HuH-7.5 (cell line): Measurements from ENCODE around the gene TSG101.

Source experiments
- DNase-seq: peaks from one replicate; pipeline ENCODE4 v3.0.0; 2011; ENCODE audit warnings: low spot score

Gene TSG101, protein sequence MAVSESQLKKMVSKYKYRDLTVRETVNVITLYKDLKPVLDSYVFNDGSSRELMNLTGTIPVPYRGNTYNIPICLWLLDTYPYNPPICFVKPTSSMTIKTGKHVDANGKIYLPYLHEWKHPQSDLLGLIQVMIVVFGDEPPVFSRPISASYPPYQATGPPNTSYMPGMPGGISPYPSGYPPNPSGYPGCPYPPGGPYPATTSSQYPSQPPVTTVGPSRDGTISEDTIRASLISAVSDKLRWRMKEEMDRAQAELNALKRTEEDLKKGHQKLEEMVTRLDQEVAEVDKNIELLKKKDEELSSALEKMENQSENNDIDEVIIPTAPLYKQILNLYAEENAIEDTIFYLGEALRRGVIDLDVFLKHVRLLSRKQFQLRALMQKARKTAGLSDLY

DNA sequence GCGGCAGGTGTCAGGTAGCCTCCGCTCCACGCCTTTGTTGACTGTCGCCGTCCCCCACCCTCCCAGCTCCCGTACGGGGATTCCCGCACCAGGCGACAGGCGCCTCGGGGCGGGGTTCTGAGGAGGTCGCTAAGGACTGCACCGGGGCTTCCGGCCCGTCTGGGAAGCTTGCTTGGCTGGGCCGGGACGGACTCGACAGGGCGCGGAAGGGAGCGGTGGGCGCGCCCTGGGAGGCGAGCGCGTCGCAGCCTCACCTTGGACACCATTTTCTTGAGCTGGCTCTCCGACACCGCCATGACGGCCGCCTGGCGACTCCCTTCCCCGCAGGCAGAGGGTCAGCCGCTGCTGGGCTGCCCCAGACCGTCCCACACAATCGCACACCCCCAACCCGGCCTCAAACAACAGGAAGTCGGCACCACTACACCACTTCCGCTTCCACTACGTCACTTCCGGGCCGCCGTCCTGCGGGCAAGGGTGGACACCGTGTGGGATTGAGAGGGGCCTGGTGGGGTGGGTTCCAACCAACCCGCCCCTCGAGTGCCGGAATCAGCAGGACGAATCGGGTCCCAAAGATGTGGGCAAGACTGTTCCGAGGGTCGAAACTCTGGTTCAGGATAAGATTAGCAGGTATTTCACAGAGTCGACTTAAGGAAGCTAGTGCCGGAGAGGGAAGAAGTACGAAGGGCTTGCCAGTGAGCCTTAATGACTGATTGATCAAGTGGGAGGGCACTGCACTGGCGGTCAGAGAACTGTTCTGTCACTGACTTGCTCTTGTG lies at the start of gene TSG101:
Gene TSG101, minus strand, starts transcription at position 422 of the 776 bp plus-strand sequence. Its CDS starts 126 bp downstream, at position 296.
- DNase-seq: peak; percentile 78

DNA sequence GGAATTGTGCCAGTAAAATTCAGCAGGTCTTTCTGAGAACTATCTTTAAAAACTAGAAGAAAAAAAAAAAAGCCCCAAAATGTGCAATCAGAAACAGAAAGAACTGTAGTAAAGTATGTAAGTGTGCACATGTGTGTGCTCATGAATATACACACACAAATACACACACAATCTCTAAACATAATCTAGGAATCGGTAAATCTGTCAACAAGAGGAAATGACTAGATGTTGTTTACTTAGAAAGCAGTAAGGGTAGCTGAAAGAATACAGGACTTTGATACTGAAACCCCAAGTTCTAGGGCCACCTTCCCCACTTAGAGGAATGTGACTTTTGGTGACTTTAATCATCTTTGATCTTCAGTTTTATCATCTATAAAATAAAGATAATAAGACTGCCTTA lies 48.6 kb upstream of the TSG101 start:
- DNase-seq: no peak

DNA sequence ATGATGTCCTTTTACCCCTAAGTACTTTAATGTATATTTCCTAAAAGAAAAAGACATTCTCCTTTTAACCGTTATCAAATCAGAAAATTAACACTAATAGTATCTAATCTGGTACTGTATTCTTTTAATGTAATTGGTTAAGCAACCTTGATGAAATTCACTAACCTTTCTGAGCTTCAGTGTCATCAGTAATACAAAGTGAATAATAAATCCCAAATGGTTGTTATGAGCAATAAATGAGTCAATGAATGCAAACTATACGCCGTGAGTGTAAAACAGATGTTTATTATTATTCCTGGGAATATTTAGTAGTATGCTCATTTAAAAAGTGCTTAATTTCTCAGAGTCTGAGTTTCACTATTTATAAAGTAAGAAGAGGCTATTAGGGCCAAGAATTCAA lies 40.3 kb upstream of the TSG101 start:
- no peak for DNase-seq

GRCh38 chr11:18566406-18566805 lies 39.7 kb upstream of the TSG101 start:
- no peak for DNase-seq

- no peak for DNase-seq
Measured at GRCh38 chr11:18564149-18564548, 37.4 kb upstream of the TSG101 start.

DNA sequence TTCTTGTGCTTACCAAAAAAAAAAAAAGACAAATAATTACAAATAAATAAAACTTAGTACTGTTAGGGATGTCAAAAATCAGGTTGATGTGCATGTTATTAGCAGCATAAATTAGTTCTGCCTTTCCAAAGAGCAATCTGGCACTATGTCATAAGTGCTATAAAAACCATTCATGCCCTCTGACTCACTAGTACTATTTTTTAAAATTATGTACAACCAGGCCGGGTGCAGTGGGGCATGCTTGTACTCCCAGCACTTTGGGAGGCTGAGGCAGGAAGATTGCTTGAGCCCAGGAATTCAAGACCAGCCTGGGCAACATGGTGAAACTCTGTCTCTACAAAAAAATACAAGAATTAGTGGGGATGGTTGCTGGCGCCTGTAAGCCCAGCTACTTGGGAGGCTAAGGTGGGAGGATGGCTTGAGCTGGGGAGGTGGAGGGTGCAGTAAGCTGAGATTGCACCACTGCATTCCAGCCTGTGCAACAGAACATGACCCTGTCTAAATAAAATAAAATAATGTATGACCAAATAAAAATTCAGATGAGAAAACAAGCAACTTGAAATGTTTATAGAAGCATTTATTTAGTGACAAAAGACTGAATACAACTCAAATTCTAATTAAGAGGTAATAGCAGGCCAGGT lies 36.5 kb upstream of the TSG101 start:
- no peak for DNase-seq

GRCh38 chr11:18548001-18548400 lies 21.3 kb upstream of the TSG101 start:
- no peak for DNase-seq

- DNase-seq: no peak
Measured at GRCh38 chr11:18540207-18541009, 13.7 kb upstream of the TSG101 start.

GRCh38 chr11:18536209-18536608 lies 9.5 kb upstream of the TSG101 start:
- no peak for DNase-seq

DNA sequence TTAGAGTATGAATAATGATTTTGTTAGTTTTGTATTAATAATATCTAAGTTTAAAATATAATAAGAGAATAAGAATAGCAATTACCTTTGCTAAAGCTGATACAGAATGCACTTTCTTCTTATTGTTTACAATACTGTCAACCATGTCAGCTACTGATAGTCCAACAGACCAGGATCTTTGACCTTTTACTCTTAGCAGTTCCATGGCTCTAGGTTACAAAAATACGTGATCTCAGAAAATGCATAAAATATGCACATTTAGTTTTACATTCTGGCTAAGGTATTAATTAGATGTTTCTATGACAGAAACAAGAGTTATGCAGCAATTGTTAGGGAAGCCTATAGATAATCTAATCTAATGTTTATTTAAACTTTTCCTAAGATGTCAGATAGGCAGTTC lies 7.5 kb upstream of the TSG101 start:
- DNase-seq: no peak

GRCh38 chr11:18533365-18533764 lies 6.6 kb upstream of the TSG101 start:
- DNase-seq: no peak

- no peak for DNase-seq
Measured at GRCh38 chr11:18527512-18527911, 770 bp upstream of the TSG101 start.

DNA sequence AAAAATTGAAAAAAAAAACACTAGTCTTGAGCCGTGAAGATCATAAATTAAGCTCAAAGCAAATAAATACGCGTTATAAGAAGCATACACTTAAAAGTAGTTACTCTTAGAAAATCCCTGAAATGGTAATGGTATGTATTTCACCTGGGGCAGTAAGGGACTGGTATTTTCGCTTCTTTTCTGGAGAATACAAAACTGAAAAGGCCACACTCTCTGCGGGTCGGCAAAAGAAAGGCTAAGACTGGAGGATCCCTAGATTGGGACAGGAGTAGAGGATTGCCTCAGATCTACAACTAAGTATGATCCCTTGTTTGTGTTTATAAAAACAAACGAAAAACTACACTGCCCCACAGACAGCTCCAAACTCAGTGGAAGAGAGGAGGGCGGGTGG lies 617 bp downstream of the TSG101 start:
- DNase-seq: no peak

DNA sequence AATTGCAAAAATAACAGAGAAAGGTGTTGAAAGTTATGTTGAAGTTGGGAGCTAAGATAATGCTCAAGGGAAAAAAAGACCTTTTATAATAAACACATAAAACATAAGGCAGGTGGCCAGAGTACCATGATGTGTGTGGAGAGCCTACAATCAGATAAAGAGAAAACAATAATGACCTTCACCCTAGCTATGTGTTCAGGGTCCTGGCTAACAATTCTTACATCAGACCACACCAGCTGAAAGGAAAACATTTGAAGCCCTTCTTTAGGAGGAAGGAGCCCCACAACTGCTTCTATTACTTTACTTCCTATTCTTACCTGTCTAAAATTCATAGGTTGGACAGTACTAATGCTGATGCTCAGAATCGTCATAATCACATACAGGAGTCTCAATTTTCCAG lies 2.5 kb downstream of the TSG101 start:
- DNase-seq: no peak

- DNase-seq: no peak
Measured at GRCh38 chr11:18523084-18523483, 3.7 kb downstream of the TSG101 start.

DNA sequence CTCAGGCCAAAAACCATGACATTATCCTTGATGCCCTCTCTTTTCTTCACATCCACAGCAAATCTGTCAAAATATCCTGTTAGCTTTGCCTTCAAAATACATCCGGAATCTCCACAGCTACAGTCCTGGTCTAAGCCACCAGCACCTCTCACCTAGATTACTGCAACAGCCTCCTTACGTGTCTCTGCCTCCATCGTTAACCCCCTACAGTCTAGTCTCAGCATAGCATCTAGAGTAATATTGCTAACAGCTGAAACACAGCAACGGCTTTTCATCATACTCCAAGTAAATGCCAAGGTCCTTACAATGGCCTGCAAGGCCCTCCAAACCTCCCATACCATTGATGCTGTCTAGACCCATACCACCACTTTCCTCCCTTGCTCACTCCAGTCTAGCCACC lies 4.4 kb downstream of the TSG101 start:
- DNase-seq: no peak

GRCh38 chr11:18521122-18521521 lies 5.6 kb downstream of the TSG101 start:
- DNase-seq: no peak

GRCh38 chr11:18502352-18502751 lies 24.4 kb downstream of the TSG101 start:
- no peak for DNase-seq

DNA sequence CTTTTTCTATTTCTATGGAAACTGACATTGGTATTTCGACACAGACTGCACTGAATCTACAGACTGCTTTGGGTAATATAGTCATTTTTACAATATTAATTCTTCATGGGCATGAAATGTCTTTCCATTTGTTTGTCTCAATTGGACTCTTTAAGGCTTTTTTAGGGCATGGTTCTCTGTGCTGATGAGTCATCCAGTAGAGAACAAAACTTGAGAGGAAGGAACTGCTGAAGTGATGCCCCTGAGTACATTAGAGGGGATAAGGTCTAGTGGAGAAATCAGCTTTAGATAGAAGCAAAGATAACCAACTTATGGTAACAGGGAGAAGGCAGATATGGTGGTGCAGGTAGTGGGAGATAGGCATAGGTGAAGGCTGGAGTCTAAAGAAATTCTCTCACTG lies 25.1 kb downstream of the TSG101 start:
- no peak for DNase-seq

- DNase-seq: no peak
Measured at GRCh38 chr11:18498039-18498438, 28.7 kb downstream of the TSG101 start.

DNA sequence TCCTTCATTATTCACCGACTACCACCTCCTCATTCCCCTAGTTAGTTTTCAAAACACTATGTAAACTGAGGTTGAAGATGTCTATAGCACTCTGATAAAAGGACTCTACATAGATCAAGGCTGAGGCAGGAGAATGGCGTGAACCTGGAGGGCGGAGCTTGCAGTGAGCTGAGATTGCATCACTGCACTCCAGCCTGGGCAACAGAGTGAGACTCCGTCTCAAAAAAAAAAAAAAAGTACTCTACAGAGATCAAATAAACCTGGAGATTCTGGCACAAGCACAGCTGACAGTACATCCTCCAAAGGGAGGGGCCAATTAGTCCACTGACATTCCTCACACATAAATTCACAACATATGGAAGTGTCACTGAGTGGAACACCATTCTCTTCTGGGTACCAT lies 31.0 kb downstream of the TSG101 start:
- no peak for DNase-seq

- DNase-seq: no peak
Measured at GRCh38 chr11:18495271-18495670, 31.5 kb downstream of the TSG101 start.
